AG04450 (cell line): Measurements from ENCODE around the gene TLR9. TPM values are rescaled to one million over a fixed set of nuclear protein-coding genes. Genes with fewer than 3 reads are reported as not detected.

ENCODE experiments used
- CTCF ChIA-PET: fragments of 300-600, 350-600 bp; formaldehyde crosslinking; extraction: SDS; loops from one replicate; lab custom pipeline; 2022; ENCODE audit warnings: antibody characterized with exemption, inconsistent platforms; lab: Charles Lee
- POLR2A ChIA-PET: fragments of 350-600 bp; formaldehyde crosslinking; extraction: SDS; loops from one replicate; lab custom pipeline; 2021; ENCODE audit warnings: antibody characterized with exemption, inconsistent platforms; lab: Yijun Ruan, JAX
- DNase-seq: peaks from one replicate; pipeline ENCODE4 v3.0.0-alpha.2; 2011; ENCODE audit warnings: low read depth, low spot score
- H3K27ac ChIP-seq: one replicate; pipeline ENCODE4 v1.5.1; 2012; ENCODE audit warnings: low read depth, low read length, control low read depth
- H3K27me3 ChIP-seq: one replicate; pipeline ENCODE4 v1.6.0; 2012; ENCODE audit warnings: low read length; ENCODE audit not compliant: control insufficient read depth, insufficient read depth
- H3K4me3 ChIP-seq: 2 replicates; pipeline ENCODE4 v1.5.1; 2011; ENCODE audit warnings: mild to moderate bottlenecking, low read depth, low read length, control low read depth
- H3K9me3 ChIP-seq: 2 replicates; pipeline ENCODE4 v1.5.1; 2012; ENCODE audit warnings: low read length; ENCODE audit not compliant: control insufficient read depth, insufficient read depth
- polyA plus RNA-seq: library from polyadenylated mRNA; depleted of rRNA; stranded (reverse); fragments of >200 nt; gene quantifications from 2 replicates; pipeline ENCODE4 v1.2.3, GENCODE V29; 2011
- TF ChIP-seq, protein P1 (sequence below): IDR thresholded peaks from 2 replicates; pipeline ENCODE4 v1.5.1; 2011; ENCODE audit warnings: low read depth, low read length, control low read depth, inconsistent platforms

Gene TLR9
- polyA plus RNA-seq, 1 experiment = 0.02 TPM

DNA sequence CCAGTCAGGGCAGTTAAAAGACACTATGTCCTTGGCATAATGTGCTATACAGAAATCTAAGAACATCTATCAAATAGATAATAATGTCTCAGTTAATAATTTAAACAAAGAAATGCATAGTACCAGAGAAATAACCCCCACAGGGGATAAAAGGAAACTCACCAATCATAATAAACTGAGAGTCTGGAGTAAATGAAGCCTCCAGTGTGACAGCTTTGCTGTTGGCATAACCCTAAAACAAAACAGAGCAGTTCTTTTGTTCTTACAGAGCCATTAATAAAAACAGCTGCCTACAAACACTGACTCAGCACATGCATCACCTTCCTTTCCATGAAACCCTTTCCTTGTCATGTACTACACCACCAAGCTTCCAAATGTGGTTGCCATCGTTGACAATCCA lies 33.6 kb upstream of the TLR9 start:
- TF ChIP-seq, protein P1, sequence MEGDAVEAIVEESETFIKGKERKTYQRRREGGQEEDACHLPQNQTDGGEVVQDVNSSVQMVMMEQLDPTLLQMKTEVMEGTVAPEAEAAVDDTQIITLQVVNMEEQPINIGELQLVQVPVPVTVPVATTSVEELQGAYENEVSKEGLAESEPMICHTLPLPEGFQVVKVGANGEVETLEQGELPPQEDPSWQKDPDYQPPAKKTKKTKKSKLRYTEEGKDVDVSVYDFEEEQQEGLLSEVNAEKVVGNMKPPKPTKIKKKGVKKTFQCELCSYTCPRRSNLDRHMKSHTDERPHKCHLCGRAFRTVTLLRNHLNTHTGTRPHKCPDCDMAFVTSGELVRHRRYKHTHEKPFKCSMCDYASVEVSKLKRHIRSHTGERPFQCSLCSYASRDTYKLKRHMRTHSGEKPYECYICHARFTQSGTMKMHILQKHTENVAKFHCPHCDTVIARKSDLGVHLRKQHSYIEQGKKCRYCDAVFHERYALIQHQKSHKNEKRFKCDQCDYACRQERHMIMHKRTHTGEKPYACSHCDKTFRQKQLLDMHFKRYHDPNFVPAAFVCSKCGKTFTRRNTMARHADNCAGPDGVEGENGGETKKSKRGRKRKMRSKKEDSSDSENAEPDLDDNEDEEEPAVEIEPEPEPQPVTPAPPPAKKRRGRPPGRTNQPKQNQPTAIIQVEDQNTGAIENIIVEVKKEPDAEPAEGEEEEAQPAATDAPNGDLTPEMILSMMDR = no peak
- no peaks in the 10 kb centered on the region for H3K27me3 ChIP-seq
- no peak overlapping the region for H3K27ac ChIP-seq
- ChIA-PET CTCF (interaction anchor here (2.3 kb wide), 1 partner anchor 39 kb away, joined by 10 read pairs; no protein-coding TSS in a partner anchor), POLR2A (interaction anchor here (1.2 kb wide), 1 partner anchor 19 kb away, joined by 3 read pairs; the partner anchor contains the start of gene WDR82)
- no peaks in the 10 kb centered on the region for H3K9me3 ChIP-seq
- H3K4me3 ChIP-seq = no peak overlapping the region
- DNase-seq = no peak

DNA sequence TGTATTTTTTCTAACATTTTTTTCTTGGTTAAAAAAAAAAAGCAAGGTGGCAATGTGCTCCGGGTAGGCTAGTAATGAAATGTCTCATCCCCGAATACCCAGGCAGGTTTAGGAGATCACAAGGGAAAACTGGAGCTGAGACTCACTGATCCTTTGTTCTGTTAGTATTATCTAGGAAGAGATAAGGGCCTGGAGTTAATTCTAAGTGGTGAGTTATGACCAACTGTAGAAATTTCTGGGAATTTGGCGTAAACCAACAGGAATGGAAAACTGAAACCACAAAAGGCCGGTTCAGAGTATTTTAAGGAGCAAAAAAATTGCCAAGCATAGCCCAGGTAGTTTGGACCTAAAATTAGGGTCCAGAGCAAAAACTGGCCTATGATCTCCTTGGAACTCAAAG lies 32.5 kb upstream of the TLR9 start:
- ChIA-PET POLR2A (no interaction called here), CTCF (interaction anchor here (2.3 kb wide), 1 partner anchor 38 kb away, joined by 10 read pairs; no protein-coding TSS in a partner anchor)
- no peak for DNase-seq
- Histone ChIP-seq H3K4me3 (no peak overlapping the region), H3K27me3 (no peaks in the 10 kb centered on the region), H3K9me3 (no peaks in the 10 kb centered on the region), H3K27ac (no peak overlapping the region)
- TF ChIP-seq, protein P1 = no peak

DNA sequence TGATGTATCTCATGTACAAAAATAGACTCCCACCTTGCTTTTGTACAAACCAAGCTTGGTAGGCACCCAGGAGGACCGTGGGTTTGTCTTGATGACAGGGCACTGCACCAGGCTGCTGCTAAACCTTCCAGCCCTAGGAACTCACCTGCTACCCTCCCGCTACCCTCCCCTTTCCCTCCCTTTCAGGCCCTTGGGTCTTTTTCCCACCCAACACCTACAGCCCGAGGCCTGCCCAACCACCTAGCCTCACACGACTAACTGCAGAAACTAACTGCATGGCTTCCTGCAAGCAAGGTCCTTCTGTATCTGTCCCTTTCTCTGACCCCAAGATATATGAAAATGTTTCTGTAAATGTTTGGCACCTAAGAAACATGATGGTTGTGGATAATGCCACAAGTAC lies 31.2 kb upstream of the TLR9 start:
- ChIA-PET CTCF (no interaction called here), POLR2A (interaction anchor here (0.6 kb wide), 1 partner anchor 20 kb away, joined by 6 read pairs; no protein-coding TSS in a partner anchor)
- DNase-seq = no peak

DNA sequence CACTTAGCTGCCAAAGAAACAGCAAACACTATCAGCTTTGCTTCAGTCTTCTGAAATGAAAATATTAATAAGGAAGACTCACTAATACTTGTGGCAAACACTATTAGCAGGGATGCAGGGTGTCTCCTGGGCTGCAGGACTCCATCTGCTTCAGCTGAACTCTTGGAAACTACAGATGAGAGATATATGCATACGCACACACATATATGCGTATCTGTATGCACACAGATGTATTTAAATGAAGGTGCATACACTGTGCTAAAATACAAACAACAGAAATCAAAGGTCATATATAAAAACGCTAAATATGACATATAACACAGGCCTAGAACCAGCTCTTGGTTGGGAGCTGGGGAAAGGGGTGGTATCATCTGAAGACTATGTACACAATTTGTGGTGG lies 30.7 kb upstream of the TLR9 start:
- TF ChIP-seq, protein P1 = no peak
- Histone ChIP-seq H3K9me3 (no peaks in the 10 kb centered on the region), H3K27ac (no peak overlapping the region), H3K4me3 (no peak overlapping the region), H3K27me3 (no peaks in the 10 kb centered on the region)
- no peak for DNase-seq
- POLR2A ChIA-PET = interaction anchor here (0.6 to 1.8 kb wide), 2 partner anchors 10 to 21 kb away, joined by 6 to 14 read pairs; partner anchors contain the start of gene PPM1M
- CTCF ChIA-PET = no interaction called here

More for the DNA sequence above, 31.2 kb upstream of the TLR9 start:
- Histone ChIP-seq H3K4me3 (no peak overlapping the region), H3K27ac (no peak overlapping the region), H3K9me3 (no peaks in the 10 kb centered on the region), H3K27me3 (no peaks in the 10 kb centered on the region)
- TF ChIP-seq, protein P1 = no peak

DNA sequence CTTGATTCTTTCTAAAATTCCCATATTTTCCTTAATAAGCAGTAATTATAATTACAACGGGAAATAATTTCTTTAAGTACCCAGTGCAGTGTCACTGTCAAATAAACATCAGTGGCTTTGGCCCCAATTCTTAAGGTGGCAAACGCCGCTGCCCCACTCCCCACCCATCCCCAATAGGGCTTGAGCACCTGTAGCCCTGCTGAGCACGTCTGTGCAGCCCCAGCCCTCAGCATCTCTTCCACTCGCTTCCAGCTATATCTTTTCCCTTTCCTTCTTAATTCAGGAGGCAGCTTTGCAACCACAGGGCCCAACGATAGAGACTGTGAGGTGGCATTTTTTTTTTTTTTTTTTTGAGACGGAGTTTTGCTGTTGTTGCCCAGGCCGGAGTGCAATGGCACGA lies 29.2 kb upstream of the TLR9 start:
- H3K27ac ChIP-seq = no peak overlapping the region
- H3K4me3 ChIP-seq = no peak overlapping the region
- H3K9me3 ChIP-seq = no peaks in the 10 kb centered on the region
- ChIA-PET POLR2A (interaction anchor here (1.8 kb wide), 1 partner anchor 9 kb away, joined by 14 read pairs; the partner anchor contains the start of gene PPM1M), CTCF (interaction anchor here (0.7 kb wide), 1 partner anchor 9 kb away, joined by 3 read pairs; no protein-coding TSS in a partner anchor)
- TF ChIP-seq, protein P1 = no peak
- DNase-seq = no peak
- no peaks in the 10 kb centered on the region for H3K27me3 ChIP-seq
